ENCODE results near the gene RASL10B. TPM values are rescaled to one million over a fixed set of nuclear protein-coding genes. Genes with fewer than 3 reads are reported as not detected.

RASL10B gene
- total RNA-seq, 2 experiments from 2014 or later = not detected

- ChIA-PET CTCF (ENCODE audit: unreplicated experiment) (no interaction called here), POLR2A (interaction anchor here (0.6 kb wide), 1 partner anchor 9 kb away, joined by 4 read pairs; no protein-coding TSS in a partner anchor)
Measured at GRCh38 chr17:35730400-35731005, 936 bp upstream of the RASL10B start.

GRCh38 chr17:35731917-35732805, 722 bp downstream of the RASL10B start:
- POLR2A ChIA-PET = no interaction called here

More at GRCh38 chr17:35730400-35731005, 936 bp upstream of the RASL10B start:
- no peak overlapping the region for H3K4me3 ChIP-seq (ENCODE audit: low read depth, low read length, poor library complexity, severe bottlenecking)
- no peak overlapping the region for H3K27ac ChIP-seq (ENCODE audit: low read depth, low read length, poor library complexity, severe bottlenecking)
- H3K4me2 ChIP-seq (ENCODE audit: low read length) = no peak overlapping the region
- TF ChIP-seq EZH2phosphoT487 (IDR thresholded peaks at IDR 0.05; ENCODE audit: borderline replicate concordance, low read depth, low read length) = no peak
- TF ChIP-seq, protein P1, sequence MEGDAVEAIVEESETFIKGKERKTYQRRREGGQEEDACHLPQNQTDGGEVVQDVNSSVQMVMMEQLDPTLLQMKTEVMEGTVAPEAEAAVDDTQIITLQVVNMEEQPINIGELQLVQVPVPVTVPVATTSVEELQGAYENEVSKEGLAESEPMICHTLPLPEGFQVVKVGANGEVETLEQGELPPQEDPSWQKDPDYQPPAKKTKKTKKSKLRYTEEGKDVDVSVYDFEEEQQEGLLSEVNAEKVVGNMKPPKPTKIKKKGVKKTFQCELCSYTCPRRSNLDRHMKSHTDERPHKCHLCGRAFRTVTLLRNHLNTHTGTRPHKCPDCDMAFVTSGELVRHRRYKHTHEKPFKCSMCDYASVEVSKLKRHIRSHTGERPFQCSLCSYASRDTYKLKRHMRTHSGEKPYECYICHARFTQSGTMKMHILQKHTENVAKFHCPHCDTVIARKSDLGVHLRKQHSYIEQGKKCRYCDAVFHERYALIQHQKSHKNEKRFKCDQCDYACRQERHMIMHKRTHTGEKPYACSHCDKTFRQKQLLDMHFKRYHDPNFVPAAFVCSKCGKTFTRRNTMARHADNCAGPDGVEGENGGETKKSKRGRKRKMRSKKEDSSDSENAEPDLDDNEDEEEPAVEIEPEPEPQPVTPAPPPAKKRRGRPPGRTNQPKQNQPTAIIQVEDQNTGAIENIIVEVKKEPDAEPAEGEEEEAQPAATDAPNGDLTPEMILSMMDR (conservative IDR thresholded peaks at IDR 0.05; ENCODE audit: low read length) = no peak
- H3K9me3 ChIP-seq (ENCODE audit: low read length) = no peaks in the 10 kb centered on the region
- H3K9me2 ChIP-seq (ENCODE audit: insufficient read depth, low read length) = no peaks in the 10 kb centered on the region
- H3K4me1 ChIP-seq (ENCODE audit: insufficient read depth, low read length, poor library complexity, severe bottlenecking) = peaks cover 24% of the 10 kb centered on the region
- H3K36me3 ChIP-seq (ENCODE audit: insufficient read depth, low read length) = peaks cover 9% of the 10 kb centered on the region; the same call in 1 of the 2 replicates
- no peak overlapping the region for H2AFZ ChIP-seq (ENCODE audit: low read length)
- H4K20me1 ChIP-seq (ENCODE audit: insufficient read depth, low read length) = no peaks in the 10 kb centered on the region
- intact Hi-C loops (cut with micrococcal nuclease; ENCODE audit: unreplicated experiment) = no loop called here
- no peak for DNase-seq (ENCODE audit: low spot score)
- no TSS peak for BruUV-seq (replicated peaks)
- no peaks in the 10 kb centered on the region for H3K79me2 ChIP-seq (ENCODE audit: insufficient read depth, low read depth, low read length)

More at GRCh38 chr17:35731917-35732805, 722 bp downstream of the RASL10B start:
- H3K36me3 ChIP-seq (ENCODE audit: insufficient read depth, low read length) = no peaks in the 10 kb centered on the region
- no TSS peak for BruUV-seq (replicated peaks)
- TF ChIP-seq, protein P1 (conservative IDR thresholded peaks at IDR 0.05; ENCODE audit: low read length) = no peak
- no peak for TF ChIP-seq EZH2phosphoT487 (IDR thresholded peaks at IDR 0.05; ENCODE audit: borderline replicate concordance, low read depth, low read length)
- intact Hi-C loops (cut with micrococcal nuclease; ENCODE audit: unreplicated experiment) = no loop called here
- DNase-seq (ENCODE audit: low spot score) = no peak
- H3K4me3 ChIP-seq (ENCODE audit: low read depth, low read length, poor library complexity, severe bottlenecking) = no peak overlapping the region
- no peak overlapping the region for H3K4me2 ChIP-seq (ENCODE audit: low read length)
- no peaks in the 10 kb centered on the region for H3K9me2 ChIP-seq (ENCODE audit: insufficient read depth, low read length)
- CTCF ChIA-PET (ENCODE audit: unreplicated experiment) = no interaction called here
- no peak overlapping the region for H2AFZ ChIP-seq (ENCODE audit: low read length)
- H3K4me1 ChIP-seq (ENCODE audit: insufficient read depth, low read length, poor library complexity, severe bottlenecking) = peaks cover 9% of the 10 kb centered on the region
- no peak overlapping the region for H3K27ac ChIP-seq (ENCODE audit: low read depth, low read length, poor library complexity, severe bottlenecking)
- no peaks in the 10 kb centered on the region for H3K9me3 ChIP-seq (ENCODE audit: low read length)
- H3K79me2 ChIP-seq (ENCODE audit: insufficient read depth, low read depth, low read length) = no peaks in the 10 kb centered on the region
- H4K20me1 ChIP-seq (ENCODE audit: insufficient read depth, low read length) = no peaks in the 10 kb centered on the region

Data from OCI-LY7 (cell line).